ENCODE results near the gene ARRB2.

ARRB2 gene

DNA sequence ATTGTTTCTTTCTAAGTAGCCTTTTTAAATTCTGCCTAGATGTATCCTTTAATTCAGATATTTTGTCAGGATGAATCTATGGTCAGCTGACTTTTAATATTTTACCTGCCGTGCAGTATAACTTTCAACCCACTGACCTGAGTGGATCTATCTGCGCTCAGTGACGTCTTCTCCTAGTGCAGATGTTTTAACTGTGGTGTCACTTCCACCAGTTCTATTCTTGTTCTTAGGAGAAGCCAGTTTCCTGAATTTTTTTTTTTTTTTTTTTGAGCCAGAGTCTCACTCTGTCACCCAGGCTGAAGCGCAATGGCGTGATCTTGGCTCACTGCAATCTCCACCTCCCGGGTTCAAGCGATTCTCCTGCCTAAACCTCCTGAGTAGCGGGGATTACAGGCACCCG is 56.3 kb downstream of the ARRB2 start:
- no peak for DNase-seq

DNA sequence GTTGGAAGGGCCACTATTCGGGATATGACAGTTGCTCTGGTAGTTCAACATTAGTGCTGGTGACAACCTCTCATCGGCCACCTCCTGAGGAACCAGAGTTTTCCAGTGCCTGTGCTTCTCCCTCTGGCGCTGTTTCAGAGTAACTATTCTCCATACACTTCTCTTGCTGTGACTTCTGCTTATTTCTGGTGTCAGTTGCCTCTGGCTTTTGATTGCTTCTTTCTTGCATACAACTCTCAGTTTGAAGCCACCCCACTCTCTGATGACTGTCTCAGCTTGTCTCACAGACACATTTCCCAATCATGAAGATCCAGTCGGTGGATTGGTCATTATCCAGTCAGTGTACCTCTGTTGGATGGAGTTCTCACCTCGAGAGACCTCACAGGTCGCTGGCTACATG is 57.9 kb downstream of the ARRB2 start:
- no peak for DNase-seq

- no peak for DNase-seq
Measured at GRCh38 chr17:4769628-4770027, 59.2 kb downstream of the ARRB2 start.
